Naive thymus-derived CD4-positive, alpha-beta T cell (primary cell): Measurements from ENCODE around the gene DNAJB9. TPM values are rescaled to one million over a fixed set of nuclear protein-coding genes. Genes with fewer than 3 reads are reported as not detected.

Source experiments
- ATAC-seq: fragments of 150-1000 bp; cut with Tn5 transposase; 2 replicates; pipeline ENCODE4 v1.10.0; 2021; ENCODE audit warnings: mild to moderate bottlenecking, moderate library complexity
- CTCF ChIA-PET: fragments of 350-600 bp; sonication (Branson Sonifier 250); formaldehyde crosslinking; loops from one replicate; lab custom pipeline; 2021; ENCODE audit warnings: antibody characterized with exemption; lab: Charles Lee
- POLR2A ChIA-PET: fragments of 350-600 bp; sonication (Branson Sonifier 250); formaldehyde crosslinking; loops from one replicate; lab custom pipeline; 2021; ENCODE audit warnings: antibody characterized with exemption, inconsistent platforms; lab: Charles Lee
- DNase-seq, 9 donors: peaks; one replicate each; pipeline versions ENCODE4 v3.0.0 to v3.0.0-alpha.2; 2020 to 2022; ENCODE audit warnings: mixed read lengths in 1 of 9
- H3K27ac ChIP-seq: one replicate; pipeline ENCODE4 v1.7.0; 2013; ENCODE audit warnings: mild to moderate bottlenecking, low read depth, low read length, moderate library complexity
- H3K27me3 ChIP-seq, 2 donors: one replicate each; pipeline ENCODE4 v1.7.0; 2013; ENCODE audit warnings: low read length in 2 of 2, mild to moderate bottlenecking in 2 of 2, moderate library complexity in 2 of 2; ENCODE audit not compliant: control insufficient read depth in 2 of 2, insufficient read depth in 2 of 2
- H3K36me3 ChIP-seq, 3 experiments: 1 replicate in 2 of 3; 2 replicates in 1 of 3; pipeline ENCODE4 v1.7.0; 2013; ENCODE audit warnings: low read length in 3 of 3, mild to moderate bottlenecking in 3 of 3, moderate library complexity in 1 of 3; ENCODE audit not compliant: insufficient read depth in 3 of 3, control insufficient read depth in 2 of 3
- H3K4me1 ChIP-seq, 2 donors: one replicate each; pipeline ENCODE4 v1.7.0; 2013; ENCODE audit warnings: low read length in 2 of 2, mild to moderate bottlenecking in 2 of 2, moderate library complexity in 1 of 2; ENCODE audit not compliant: control insufficient read depth in 2 of 2, insufficient read depth in 2 of 2
- H3K4me3 ChIP-seq: 2 replicates; pipeline ENCODE4 v1.7.0; 2013; ENCODE audit warnings: mild to moderate bottlenecking, low read length
- H3K9me3 ChIP-seq, 3 experiments: 1 replicate in 2 of 3; 2 replicates in 1 of 3; pipeline ENCODE4 v1.7.0; 2013; ENCODE audit warnings: low read length in 3 of 3; ENCODE audit not compliant: control insufficient read depth in 2 of 3
- H3K27ac Mint-ChIP-seq, 9 donors: one replicate each; pipeline ENCODE4 v1.8.0; 2020 to 2022; ENCODE audit warnings: mixed read lengths in 9 of 9, mild to moderate bottlenecking in 8 of 9, moderate library complexity in 5 of 9, inconsistent platforms in 2 of 9
- H3K27me3 Mint-ChIP-seq, 5 donors: one replicate each; pipeline ENCODE4 v1.8.0; 2021 to 2022; ENCODE audit warnings: mixed read lengths in 5 of 5, mild to moderate bottlenecking in 1 of 5
- H3K36me3 Mint-ChIP-seq, 5 donors: one replicate each; pipeline ENCODE4 v1.8.0; 2020 to 2022; ENCODE audit warnings: mixed read lengths in 5 of 5, mild to moderate bottlenecking in 3 of 5, inconsistent platforms in 1 of 5
- H3K4me1 Mint-ChIP-seq, 7 donors: one replicate each; pipeline ENCODE4 v1.8.0; 2020 to 2022; ENCODE audit warnings: mixed read lengths in 7 of 7, mild to moderate bottlenecking in 3 of 7, inconsistent platforms in 1 of 7
- H3K4me3 Mint-ChIP-seq, 10 donors: one replicate each; pipeline ENCODE4 v1.8.0; 2020 to 2022; ENCODE audit warnings: mild to moderate bottlenecking in 10 of 10, mixed read lengths in 10 of 10, moderate library complexity in 6 of 10, inconsistent platforms in 2 of 10
- H3K9me3 Mint-ChIP-seq, 11 donors: one replicate each; pipeline ENCODE4 v1.8.0; 2020 to 2022; ENCODE audit warnings: mixed read lengths in 11 of 11, mild to moderate bottlenecking in 4 of 11, inconsistent platforms in 1 of 11, moderate library complexity in 1 of 11
- intact Hi-C, 2 donors: fragments of 100-400 bp; cut with micrococcal nuclease; formaldehyde crosslinking; loops; one replicate each; pipeline ENCODE4 v1.15.1; 2023
- polyA plus RNA-seq, 2 donors: library from polyadenylated mRNA; unstranded; fragments of 300-500 nt; fragmentation: Illumina TruSeq; gene quantifications; one replicate each; pipeline ENCODE4 v1.2.3, GENCODE V29; 2021
- total RNA-seq, 6 experiments: library from RNA in 5 of 6; stranded (reverse) in 5 of 6; gene quantifications; 1 replicate in 5 of 6; 2 replicates in 1 of 6; pipeline ENCODE4 v1.2.3 and lab custom pipeline; 2021 to 2026

Gene DNAJB9
- total and polyA plus RNA-seq, 7 experiments from 2014 or later: 16.8 to 50.0 (median 29.3) TPM

DNA sequence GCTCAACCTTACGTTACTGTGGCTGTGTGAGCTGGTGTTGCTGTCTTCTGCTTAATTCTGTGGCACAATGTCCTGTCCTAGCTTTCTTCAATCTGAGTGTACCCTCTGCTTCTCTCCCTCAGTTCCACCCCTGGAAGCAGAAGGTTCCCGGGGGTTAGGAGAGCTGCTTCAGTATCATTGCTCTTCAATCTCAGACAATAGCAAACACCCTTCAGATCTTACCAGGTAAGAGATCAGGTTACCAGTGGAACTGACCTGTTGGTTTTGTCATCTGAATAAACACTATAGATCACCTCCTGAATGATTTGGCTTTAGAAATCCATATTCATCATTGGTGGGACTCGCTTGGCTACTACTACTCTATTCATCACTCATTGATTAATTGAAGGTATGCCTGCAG lies 48.4 kb downstream of the DNAJB9 start:
- Histone ChIP-seq H3K4me1 (no peaks in the 10 kb centered on the region), H3K27ac (no peak overlapping the region), H3K4me3 (no peak overlapping the region), H3K9me3 (no peaks in the 10 kb centered on the region), H3K27me3 (no peaks in the 10 kb centered on the region), H3K36me3 (no peaks in the 10 kb centered on the region)
- peaks cover 0 to 15% (median 9%) of the 10 kb centered on the region in 5 donors for H3K27me3 Mint-ChIP-seq
- ATAC-seq: no peak
- ChIA-PET POLR2A (no interaction called here), CTCF (no interaction called here)
- no peak for DNase-seq
- H3K27ac Mint-ChIP-seq: no peak overlapping the region
- H3K4me3 Mint-ChIP-seq: no peak overlapping the region
- peaks cover 0 to 2% (median 0%) of the 10 kb centered on the region in 11 donors for H3K9me3 Mint-ChIP-seq
- intact Hi-C loops: no loop called here
- no peaks in the 10 kb centered on the region for H3K4me1 Mint-ChIP-seq
- no peaks in the 10 kb centered on the region for H3K36me3 Mint-ChIP-seq

DNA sequence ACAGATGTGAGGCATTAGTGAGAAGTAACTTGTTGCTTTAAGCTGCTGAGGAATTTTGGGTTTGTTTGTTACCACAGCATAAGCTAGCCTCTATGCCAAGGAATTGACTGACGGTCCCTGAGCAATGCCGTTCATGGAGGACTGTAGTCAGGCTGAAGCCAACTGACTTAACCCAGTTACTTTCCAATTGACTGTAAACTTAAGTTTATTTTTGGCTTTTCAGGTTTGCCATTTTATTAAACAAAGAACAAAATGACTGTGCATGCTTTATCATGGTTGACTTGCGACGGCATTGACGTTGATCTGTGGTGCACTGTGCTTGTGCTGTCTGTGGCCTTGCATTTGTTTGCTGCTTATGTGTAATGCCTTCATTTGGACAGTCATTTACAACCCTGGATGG lies 53.5 kb downstream of the DNAJB9 start:
- intact Hi-C loops: no loop called here
- H3K4me3 ChIP-seq: no peak overlapping the region
- no peaks in the 10 kb centered on the region for H3K9me3 ChIP-seq
- ATAC-seq (no peak), DNase-seq (no peak)
- H3K36me3 Mint-ChIP-seq: no peaks in the 10 kb centered on the region
- no peaks in the 10 kb centered on the region for H3K36me3 ChIP-seq
- no peaks in the 10 kb centered on the region for H3K27me3 ChIP-seq
- no peak overlapping the region for H3K27ac Mint-ChIP-seq
- POLR2A ChIA-PET: no interaction called here
- no peaks in the 10 kb centered on the region for H3K4me1 Mint-ChIP-seq
- no peak overlapping the region for H3K4me3 Mint-ChIP-seq
- peaks cover 15 to 49% (median 23%) of the 10 kb centered on the region in 5 donors for H3K27me3 Mint-ChIP-seq
- no peaks in the 10 kb centered on the region for H3K4me1 ChIP-seq
- no peak overlapping the region for H3K27ac ChIP-seq
- CTCF ChIA-PET: no interaction called here
- H3K9me3 Mint-ChIP-seq: peaks cover 0 to 3% (median 0%) of the 10 kb centered on the region in 11 donors

Other genes with a start within 250 kb of the DNAJB9 start
- gene NRCAM, start 113.4 kb upstream of the DNAJB9 start, total RNA-seq: 10 to 100 TPM in 1 of 5 experiments, 1 to 10 TPM in 3, not detected in 1; 5.2 to 13.6 (median 8.5) TPM
- gene NRCAM, start 113.4 kb upstream of the DNAJB9 start, polyA plus RNA-seq: 1 to 10 TPM; 2.1 to 2.8 TPM
- gene PNPLA8, start 43.7 kb upstream of the DNAJB9 start, total RNA-seq: 10 to 100 TPM; 18.5 to 89.9 (median 29.8) TPM
- gene PNPLA8, start 43.7 kb upstream of the DNAJB9 start, polyA plus RNA-seq: 10 to 100 TPM; 25.9 to 32.7 TPM
- gene THAP5, start 168 bp upstream of the DNAJB9 start, total RNA-seq: 10 to 100 TPM; 21.0 to 54.7 (median 30.8) TPM
- gene THAP5, start 168 bp upstream of the DNAJB9 start, polyA plus RNA-seq: 10 to 100 TPM; 23.1 to 28.7 TPM